T-helper 1 cell treated with Interleukin-12 subunit alpha and Interleukin-12 subunit beta and Interleukin-4 antibody, amounts not matched to agents 30 ng/mL and 1 ng/mL, for 36 hours (primary cell): ENCODE results near the gene PPP2R3A. TPM values are rescaled to one million over a fixed set of nuclear protein-coding genes. Genes with fewer than 3 reads are reported as not detected.
"Not testable (repeated sequence)": the region's sequence is repeated elsewhere in the genome, so short reads cannot be mapped to it uniquely, and the experiment has no call there.

Source experiments
- intact Hi-C: fragments of 100-400 bp; cut with micrococcal nuclease; formaldehyde crosslinking; loops from one replicate; pipeline ENCODE4 v1.15.1; 2024
- total RNA-seq: library from RNA; stranded (reverse); gene quantifications from 2 replicates; pipeline ENCODE4 v1.2.3, GENCODE V29; 2022

Gene PPP2R3A
- total RNA-seq, 1 donor from 2014 or later, result not detected

DNA sequence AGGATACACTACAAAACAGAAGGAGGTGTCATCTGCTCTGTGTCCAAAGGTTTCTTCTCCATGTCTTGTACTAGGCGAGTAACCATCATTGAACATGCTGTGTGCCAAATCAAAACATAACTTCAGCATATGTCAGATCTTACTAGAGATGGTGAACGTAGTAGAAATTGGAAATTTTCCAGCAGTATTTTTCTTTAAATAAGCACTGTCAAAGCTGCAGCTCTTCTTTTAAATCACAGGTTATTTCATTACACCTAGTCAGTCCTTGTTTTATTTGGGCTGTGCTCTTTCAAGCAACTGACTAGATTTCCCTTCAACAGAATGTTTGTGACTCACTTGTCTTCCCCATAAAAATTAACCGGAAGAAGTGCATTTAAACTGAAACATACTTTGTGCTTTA, 184.1 kb downstream of the PPP2R3A start:
- intact Hi-C loops, result loop anchor here (2.0 to 5.0 kb wide), 2 partner anchors 43 to 103 kb away; partner anchors contain the start of gene PCCB

DNA sequence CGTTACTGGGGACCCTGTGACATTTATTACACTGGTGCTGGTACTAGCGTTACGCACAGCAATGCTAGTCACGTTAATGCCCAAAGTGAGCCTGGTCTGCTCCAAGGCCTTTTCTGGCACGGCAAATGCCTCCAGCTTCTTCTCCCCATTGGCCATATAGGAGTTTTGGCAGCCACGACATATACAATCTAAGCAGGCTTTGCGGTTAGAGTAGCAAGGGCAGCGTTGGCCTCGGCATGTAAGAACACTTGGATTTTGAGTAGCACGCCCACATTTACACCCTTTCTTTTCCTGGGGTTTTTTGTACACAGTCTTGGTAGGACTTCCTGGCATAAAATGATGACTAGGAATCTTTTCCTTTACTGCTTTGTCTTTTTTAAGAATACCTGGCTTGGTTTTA, 185.7 kb downstream of the PPP2R3A start:
- intact Hi-C loops, result no loop called here

DNA sequence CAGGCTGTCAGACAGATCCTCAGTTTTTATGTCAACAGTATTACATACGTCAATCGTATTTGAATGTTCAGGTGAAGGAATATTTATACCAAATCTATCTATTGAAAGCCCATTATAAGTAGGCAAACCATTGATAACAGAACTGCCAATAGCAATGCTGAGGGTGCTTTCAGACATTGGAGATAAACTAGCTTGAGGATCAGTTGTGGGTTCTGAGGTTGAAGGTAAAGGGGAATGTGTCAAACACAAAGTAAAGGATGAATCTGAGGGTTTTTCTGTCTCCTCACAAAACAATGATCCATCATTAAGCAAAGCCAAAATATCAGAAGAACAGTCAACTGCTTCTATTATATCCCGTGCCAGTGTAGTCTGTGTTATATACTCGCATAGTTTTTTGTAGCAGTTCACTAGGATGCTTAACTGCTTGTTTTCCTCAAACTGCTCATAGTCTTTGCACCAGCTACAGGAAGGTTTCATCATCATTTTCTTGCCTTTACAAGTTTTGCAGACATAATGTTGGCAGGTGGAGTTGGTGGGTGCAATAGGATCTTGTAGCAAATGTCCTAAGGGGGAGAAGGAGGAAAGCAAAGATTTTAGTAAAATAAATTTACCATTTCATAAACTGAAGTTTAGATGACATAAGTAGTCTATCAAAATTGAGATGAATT, 186.8 kb downstream of the PPP2R3A start:
- intact Hi-C loops, result loop anchor here (1.0 kb wide), 1 partner anchor 511 kb away; no protein-coding TSS in a partner anchor

DNA sequence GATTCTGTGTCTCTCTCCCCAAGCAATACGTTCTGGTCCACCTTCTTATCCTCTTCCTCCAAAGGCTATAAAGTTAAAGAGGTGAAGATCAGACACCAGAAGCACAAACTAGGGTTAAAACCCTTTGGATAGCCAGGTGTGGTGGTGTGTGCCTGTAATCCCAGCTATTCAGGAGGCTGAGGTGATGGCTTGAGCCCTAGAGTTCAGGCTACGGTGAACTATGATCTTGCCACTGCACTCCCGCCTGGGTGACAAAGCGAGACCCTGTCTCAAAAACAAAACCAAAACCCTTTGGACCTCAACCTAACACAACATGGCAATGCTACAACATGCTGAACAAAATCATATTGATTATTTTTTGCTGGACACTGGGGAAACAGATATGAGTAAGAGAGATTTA, 187.4 kb downstream of the PPP2R3A start:
- intact Hi-C loops, result loop anchor here (1.0 kb wide), 1 partner anchor 510 kb away; no protein-coding TSS in a partner anchor

DNA sequence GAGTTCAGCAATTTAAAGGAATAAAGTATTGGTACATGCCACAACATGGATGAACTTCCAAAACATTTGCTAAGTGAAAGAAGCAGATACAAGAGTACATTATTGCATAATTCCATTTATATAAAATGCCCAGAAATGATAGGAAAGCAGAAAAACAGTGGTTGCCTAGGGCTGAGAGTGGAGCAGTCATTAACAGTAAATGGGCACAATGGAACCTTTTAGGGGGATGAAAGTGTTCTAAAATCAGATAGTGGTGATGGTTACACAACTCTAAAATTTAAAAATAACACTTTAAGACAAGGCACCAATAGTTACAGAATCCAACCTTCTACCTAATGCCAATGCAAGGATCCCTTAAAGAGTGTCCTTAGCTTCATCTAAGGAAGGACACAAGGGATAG, 196.0 kb downstream of the PPP2R3A start:
- intact Hi-C loops, result no loop called here

DNA sequence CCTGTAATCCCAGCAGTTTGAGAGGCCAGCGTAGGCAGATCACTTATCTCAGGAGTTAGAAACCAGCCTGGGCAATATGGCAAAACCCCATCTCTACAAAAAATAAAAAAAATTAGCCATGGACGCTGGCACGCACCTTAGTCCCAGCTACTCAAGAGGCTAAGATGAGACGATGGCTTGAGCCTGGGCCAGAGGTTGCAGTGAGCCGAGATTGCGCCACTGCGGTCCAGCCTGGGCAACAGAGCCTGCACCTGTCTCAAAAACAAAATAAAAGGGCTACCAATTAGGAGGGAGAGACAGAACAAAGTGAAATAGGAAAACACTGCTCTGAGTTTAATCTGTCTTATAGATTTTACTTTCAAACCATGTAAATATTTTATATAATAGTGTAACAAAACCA, 196.8 kb downstream of the PPP2R3A start:
- intact Hi-C loops, result no loop called here

DNA sequence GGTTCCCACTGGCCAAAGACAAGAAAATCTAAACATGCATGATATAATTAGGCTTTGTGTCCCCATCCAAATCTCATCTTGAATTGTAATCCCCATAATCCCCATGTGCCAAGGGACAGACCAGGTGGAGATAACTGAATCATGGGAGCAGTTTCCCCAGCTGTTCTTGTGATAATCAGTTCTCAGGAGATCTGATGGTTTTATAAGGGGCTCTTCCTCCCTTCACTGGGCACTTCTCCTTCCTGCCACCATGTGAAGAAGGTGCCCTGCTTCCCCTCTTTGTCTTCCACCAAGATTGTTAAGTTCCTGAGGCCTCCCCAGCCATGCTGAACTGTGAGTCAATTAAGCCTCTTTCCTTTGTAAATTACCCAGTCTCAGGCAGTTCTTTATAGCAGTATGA, 198.1 kb downstream of the PPP2R3A start:
- intact Hi-C loops, result not testable (repeated sequence)

DNA sequence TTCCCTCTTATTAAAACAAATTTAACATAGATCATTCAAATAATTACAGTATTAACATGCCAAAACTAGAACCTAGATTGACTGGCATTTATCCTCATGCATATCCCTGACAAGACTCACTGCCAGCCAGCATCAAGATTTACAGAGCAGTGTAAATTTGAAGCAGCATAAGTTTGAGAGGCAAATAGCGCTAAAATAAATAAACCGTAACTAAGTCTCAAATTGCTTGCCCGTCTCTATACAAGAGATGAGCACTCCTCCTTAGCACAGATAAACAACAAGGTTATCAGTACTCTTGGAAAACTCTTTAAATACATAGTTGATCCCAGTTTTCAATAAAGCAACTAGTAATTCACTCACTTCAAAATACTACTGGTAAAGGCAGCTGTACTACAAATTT, 201.0 kb downstream of the PPP2R3A start:
- intact Hi-C loops, result no loop called here

DNA sequence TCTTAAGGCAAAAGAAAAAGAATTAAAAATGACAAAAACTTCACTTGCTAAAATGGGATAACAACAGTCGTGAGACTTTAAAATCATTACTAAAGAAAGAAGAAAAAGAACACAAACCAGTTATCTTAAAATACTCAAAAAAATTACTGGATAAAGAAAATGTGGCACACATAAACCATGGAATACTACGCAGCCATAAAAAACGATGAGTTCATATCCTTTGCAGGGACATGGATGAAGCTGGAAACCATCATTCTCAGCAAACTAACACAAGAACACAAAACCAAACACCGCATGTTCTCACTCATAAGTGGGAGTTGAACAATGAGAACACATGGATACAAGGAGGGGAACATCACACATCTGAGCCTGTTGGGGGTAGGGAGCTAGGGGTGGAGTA, 202.7 kb downstream of the PPP2R3A start:
- intact Hi-C loops, result not testable (repeated sequence)

DNA sequence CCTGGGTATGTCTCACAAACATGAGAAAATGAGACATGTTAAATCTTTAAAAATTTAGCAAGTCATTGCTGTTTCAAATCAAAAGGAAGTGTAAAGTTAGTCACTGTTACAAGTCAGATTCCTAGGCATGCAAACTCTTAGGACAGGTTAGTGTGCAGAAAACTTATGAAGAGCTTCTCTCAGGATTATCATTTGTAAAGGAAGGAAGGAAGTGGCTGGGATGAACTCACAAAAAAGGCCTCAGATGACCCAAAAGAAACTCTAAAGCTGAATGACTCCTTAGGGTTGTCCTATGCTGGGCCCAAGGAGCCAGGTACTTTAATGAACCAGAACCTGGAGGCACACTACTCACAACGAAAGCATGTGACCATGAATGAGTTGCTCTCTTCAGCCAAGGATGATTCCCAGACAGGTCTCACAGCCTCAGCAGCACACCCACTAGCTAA, 205.6 kb downstream of the PPP2R3A start:
- intact Hi-C loops, result no loop called here

DNA sequence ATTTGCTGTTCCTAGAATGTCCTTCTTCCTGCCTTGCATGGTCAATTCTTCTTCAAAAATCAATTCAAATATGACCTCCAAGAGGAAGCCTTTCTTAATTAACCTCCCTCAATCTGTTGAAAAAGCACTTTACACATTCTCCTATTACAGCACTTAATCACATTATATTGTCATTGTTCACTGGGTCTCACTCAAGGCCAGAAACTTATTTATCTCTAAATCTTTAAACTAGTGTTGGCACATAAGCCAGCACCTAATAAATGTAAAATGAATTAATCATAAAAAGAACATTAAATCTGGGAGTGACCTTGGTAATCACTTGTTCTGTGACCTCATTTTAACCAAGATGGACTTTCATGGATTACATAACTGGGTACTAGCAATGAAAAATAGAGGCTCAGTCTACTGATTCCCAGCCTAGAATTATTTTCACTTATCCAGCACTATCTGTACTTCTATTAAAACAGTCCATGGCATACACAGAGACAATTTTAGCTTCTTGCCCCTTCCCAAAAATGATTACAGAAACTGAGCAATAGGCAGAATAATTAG, 208.5 kb downstream of the PPP2R3A start:
- intact Hi-C loops, result no loop called here

DNA sequence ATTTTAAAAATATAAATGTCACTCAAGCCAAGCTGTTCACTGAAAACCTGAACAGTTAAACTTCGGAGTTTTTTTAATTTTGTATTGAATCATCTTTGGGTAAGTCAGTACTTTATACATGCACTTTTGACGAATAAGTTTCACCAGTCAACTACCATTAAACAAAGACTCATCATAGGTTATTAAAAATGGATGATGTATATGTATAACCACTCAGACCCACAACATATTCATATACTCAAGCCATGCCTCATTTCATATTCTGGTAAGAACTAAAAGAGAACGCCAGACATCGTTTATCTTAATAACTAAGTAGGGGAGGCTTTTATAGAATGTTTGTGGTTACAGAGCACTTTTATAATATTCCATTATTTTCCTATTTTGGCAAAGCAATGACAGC, 212.3 kb downstream of the PPP2R3A start:
- intact Hi-C loops, result loop anchor here (2.0 kb wide), 1 partner anchor 103 kb away; no protein-coding TSS in a partner anchor

DNA sequence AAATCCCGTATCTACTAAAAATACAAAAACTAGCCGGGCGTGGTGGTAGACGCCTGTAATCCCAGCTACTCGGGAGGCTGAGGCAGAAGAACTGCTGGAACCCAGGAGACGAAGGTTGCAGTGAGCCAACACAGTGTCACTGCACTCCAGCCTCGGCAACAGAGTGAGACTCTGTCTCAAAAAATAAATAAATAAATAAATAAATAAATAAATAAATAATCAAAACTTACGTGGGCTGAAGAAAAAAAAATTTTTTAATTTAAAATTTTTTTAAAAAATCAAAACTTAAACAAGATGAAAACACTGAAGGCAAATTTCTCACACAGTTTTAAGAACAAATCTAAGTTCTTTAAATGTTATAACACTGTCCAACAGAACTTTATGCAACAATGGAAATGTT, 216.2 kb downstream of the PPP2R3A start:
- intact Hi-C loops, result no loop called here

DNA sequence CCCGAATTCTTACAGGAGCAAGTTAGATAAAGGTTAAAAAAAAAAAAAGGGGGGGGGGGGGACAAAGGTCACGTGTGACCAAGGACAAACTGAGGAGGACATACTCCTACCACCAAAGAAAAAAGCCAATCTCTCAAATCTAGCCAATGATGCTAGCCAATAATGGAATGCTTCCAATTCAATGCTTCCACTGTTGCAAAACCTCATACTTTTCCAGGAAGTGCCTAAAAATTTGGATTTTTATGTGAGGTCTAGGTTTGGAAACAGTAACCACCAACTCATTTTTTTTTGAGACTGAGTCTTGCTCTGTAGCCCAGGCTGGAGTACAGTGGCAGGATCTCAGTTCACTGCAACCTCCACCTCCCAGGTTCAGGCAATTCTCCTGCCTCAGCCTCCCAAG, 219.2 kb downstream of the PPP2R3A start:
- intact Hi-C loops, result no loop called here

DNA sequence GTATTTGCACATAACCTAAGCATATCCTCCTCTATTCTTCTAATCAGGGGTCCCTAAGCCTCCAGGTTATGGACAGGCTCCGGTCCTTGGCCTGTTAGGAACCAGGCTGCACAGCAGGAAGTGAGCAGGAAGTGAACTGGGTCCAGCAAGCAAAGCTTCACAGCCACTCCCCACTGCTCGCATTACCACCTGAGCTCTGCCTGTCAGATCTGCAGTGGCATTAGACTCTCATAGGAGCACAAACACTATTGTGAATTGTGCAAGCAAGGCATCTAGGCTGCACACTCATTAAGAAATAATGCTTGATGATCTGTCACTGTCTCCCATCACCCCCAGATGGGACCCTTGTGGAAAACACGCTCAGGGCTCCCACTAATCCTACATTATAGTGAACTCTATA, 220.8 kb downstream of the PPP2R3A start:
- intact Hi-C loops, result no loop called here

DNA sequence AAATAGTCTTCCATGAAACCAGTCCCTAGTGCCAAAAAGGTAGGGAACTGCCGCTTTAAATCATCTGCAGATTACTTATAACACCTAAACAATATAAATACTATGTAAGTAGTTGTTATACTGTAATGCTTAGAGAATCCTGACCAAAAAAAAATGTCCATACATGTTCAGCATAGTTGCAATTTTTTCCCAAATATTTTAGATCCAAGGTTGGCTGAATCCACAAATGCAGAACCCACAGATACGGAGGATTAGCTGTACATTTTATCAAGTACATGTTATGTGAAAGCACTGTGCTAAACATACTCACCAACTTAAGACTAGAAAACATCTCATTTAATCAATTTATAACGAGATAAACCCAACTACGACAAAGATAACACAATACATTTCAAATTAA, 221.3 kb downstream of the PPP2R3A start:
- intact Hi-C loops, result no loop called here

DNA sequence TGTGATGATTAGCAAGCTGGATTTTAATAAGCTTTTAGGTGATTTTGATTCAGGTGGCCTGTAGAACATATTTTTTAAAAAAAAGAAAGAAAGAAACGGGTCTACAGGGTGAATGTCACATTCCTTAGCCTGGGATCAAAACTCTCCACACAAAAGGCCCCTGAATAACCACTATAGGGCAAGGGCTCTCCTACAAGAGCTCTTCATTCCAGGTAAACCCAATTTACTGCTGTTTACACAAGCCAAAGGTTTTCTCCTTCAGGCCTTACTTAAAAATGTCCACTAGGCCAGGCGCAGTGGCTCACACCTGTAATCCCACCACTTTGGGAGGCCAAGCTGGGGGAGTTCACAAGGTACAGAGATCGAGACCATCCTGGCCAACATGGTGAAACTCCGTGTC, 222.3 kb downstream of the PPP2R3A start:
- intact Hi-C loops, result no loop called here

DNA sequence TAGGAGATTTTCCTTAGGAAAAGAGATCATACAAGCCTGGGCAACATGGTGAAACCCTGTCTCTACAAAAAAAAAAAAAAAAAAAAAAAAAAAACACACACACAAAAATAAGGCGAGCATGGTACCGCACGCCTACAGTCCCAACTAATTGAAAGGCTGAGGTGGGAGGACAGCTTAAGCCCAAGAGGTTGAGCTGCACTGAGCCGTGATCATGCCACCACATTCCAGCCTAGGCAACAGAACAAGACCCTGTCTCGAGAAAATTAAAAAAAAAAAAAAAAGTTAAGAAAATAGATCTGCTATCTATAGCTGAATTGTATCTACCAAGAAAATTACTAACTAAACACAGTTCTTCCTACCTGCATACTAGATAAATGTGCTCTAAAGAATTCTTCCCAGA, 223.5 kb downstream of the PPP2R3A start:
- intact Hi-C loops, result no loop called here

DNA sequence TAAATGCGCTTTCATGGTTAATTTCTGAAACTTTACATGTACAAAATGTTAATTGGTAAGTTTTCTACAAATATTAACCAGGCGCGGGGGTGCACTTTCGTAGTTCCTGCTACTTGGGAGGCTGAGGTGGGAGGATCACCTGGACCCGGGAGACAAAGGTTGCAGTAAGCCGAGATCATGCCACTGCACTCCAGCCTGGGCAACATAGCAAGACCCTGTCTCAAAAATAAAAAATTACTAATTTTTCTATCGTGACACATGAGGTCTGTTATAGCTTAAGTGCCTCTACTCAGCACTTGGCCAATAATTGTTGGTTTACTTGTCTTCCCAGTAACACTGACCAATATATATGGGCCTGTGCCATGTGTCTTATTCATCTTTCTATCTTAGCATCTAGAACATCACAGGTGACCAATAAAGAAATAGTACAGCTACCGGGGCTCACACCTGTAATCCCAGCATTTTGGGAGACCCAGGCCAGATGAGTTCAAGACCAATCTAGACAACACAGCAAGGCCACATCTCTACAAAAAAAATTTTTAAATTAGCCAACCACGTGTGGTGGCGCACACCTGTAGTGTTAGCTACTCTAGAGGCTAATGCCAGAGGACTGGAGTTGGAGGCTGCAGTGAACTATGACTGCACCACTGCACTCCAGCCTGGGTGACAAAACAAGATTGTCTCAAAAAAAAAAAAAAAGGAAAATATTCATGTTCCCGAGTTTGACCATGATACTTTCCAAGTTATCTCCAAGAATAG, 224.5 kb downstream of the PPP2R3A start:
- intact Hi-C loops, result loop anchor here (5.0 to 10.0 kb wide), 2 partner anchors 1395 to 1997 kb away; partner anchors contain the start of genes ARMC8 and EPHB1

DNA sequence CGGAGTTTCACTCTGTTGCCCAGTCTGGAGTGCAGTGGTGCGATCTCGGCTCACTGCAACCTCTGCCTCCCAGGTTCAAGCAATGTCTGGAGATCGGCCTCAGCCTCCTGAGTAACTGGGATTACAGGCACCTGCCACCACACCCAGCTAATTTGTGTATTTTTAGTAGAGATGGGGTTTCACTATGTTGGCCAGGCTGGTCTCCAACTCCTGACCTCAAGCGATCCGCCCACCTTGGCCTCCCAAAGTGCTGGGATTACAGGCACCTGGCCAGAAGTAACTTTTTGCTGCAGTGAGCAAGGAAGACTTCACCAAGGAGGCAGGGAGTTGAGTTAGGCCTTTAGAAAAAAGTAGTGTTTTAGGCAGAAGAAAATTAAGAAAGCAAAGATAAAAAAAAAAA, 226.7 kb downstream of the PPP2R3A start:
- intact Hi-C loops, result loop anchor here (1.0 to 10.0 kb wide), 4 partner anchors 13 to 1995 kb away; partner anchors contain the start of genes ARMC8 and EPHB1

DNA sequence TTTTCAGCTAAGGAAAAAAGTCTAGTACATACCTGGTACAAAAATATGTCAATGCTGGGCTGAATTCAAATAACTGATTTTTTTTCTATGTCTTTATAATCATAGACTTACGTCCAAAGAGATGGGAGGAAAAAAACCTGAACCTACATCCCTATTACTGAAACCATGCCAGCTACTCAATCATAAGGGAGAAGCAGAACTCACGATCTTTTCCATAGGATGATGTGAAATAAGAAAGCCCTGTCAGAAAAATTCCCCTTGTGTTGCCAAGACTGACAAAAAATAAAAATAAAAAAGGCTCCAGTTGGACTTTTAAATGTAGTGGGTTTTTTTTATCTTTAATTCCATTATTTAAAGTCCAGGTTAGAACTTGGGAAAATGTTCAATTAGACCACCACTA, 227.3 kb downstream of the PPP2R3A start:
- intact Hi-C loops, result loop anchor here (1.0 to 10.0 kb wide), 4 partner anchors 14 to 1994 kb away; partner anchors contain the start of genes ARMC8 and EPHB1
